Lower lobe of right lung (tissue), 2 donors: ENCODE measurements around the gene STX17. TPM values are rescaled to one million over a fixed set of nuclear protein-coding genes. Genes with fewer than 3 reads are reported as not detected.

Experiments used
- ATAC-seq, 2 donors: fragments of 200-7000 bp; cut with Tn5 transposase; one replicate each; pipeline ENCODE4 v1.9.1; 2020 to 2022; ENCODE audit warnings: mild to moderate bottlenecking in 2 of 2, moderate library complexity in 2 of 2
- DNase-seq: peaks from one replicate; pipeline ENCODE4 v3.0.0-alpha.2; 2020
- H3K27ac ChIP-seq: fragments of 200-600 bp; one replicate; pipeline ENCODE4 v1.8.0; 2022
- H3K27me3 ChIP-seq: fragments of 200-600 bp; one replicate; pipeline ENCODE4 v1.8.0; 2022; ENCODE audit warnings: low read depth
- H3K36me3 ChIP-seq: fragments of 200-600 bp; one replicate; pipeline ENCODE4 v1.8.0; 2022; ENCODE audit warnings: mild to moderate bottlenecking
- H3K4me1 ChIP-seq: fragments of 200-600 bp; one replicate; pipeline ENCODE4 v1.8.0; 2022
- H3K4me3 ChIP-seq: fragments of 200-600 bp; one replicate; pipeline ENCODE4 v1.8.0; 2022; ENCODE audit warnings: mild to moderate bottlenecking
- H3K9me3 ChIP-seq: fragments of 200-600 bp; one replicate; pipeline ENCODE4 v1.8.0; 2022
- intact Hi-C: fragments of 100-400 bp; cut with DNase I; formaldehyde crosslinking; loops from one replicate; pipeline ENCODE4 v1.11.0; 2022
- total RNA-seq: library from RNA; stranded (reverse); fragmentation: NEBNext Ultra II Directional; extraction: Animal tissue kit (Norgen Biotek cat#: 25700); gene quantifications from one replicate; pipeline ENCODE4 v1.2.1, GENCODE V29; 2021
- TF ChIP-seq, protein P1 (sequence below): fragments of 200-600 bp; IDR thresholded peaks from one replicate; pipeline ENCODE4 v1.8.0; 2022; ENCODE audit warnings: antibody characterized with exemption, mild to moderate bottlenecking
- donor health status: DM: no; HTN: yes; CAD: no; lungs with severe emphysema.

The STX17 gene
- total RNA-seq, 1 donor from 2014 or later: 37.8 TPM

GRCh38 chr9:99922711-99923030 lies 16.2 kb downstream of the STX17 start:
- DNase-seq: no peak
- H3K27me3 ChIP-seq: no peaks in the 10 kb centered on the region
- no peak for ATAC-seq
- H3K4me1 ChIP-seq: no peaks in the 10 kb centered on the region
- H3K4me3 ChIP-seq: no peak overlapping the region
- no peak overlapping the region for H3K27ac ChIP-seq
- TF ChIP-seq, protein P1, sequence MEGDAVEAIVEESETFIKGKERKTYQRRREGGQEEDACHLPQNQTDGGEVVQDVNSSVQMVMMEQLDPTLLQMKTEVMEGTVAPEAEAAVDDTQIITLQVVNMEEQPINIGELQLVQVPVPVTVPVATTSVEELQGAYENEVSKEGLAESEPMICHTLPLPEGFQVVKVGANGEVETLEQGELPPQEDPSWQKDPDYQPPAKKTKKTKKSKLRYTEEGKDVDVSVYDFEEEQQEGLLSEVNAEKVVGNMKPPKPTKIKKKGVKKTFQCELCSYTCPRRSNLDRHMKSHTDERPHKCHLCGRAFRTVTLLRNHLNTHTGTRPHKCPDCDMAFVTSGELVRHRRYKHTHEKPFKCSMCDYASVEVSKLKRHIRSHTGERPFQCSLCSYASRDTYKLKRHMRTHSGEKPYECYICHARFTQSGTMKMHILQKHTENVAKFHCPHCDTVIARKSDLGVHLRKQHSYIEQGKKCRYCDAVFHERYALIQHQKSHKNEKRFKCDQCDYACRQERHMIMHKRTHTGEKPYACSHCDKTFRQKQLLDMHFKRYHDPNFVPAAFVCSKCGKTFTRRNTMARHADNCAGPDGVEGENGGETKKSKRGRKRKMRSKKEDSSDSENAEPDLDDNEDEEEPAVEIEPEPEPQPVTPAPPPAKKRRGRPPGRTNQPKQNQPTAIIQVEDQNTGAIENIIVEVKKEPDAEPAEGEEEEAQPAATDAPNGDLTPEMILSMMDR: no peak
- peaks cover 60% of the 10 kb centered on the region for H3K36me3 ChIP-seq
- intact Hi-C loops: no loop called here
- peaks cover 21% of the 10 kb centered on the region for H3K9me3 ChIP-seq

- H3K27me3 ChIP-seq: no peaks in the 10 kb centered on the region
- DNase-seq: no peak
- no peak overlapping the region for H3K4me3 ChIP-seq
- TF ChIP-seq, protein P1: no peak
- no peak overlapping the region for H3K27ac ChIP-seq
- intact Hi-C loops: no loop called here
- ATAC-seq: no peak
- no peaks in the 10 kb centered on the region for H3K4me1 ChIP-seq
- peaks cover 21% of the 10 kb centered on the region for H3K9me3 ChIP-seq
- H3K36me3 ChIP-seq: peaks cover 43% of the 10 kb centered on the region
Observed at GRCh38 chr9:99925541-99925940, 19.1 kb downstream of the STX17 start.

DNA sequence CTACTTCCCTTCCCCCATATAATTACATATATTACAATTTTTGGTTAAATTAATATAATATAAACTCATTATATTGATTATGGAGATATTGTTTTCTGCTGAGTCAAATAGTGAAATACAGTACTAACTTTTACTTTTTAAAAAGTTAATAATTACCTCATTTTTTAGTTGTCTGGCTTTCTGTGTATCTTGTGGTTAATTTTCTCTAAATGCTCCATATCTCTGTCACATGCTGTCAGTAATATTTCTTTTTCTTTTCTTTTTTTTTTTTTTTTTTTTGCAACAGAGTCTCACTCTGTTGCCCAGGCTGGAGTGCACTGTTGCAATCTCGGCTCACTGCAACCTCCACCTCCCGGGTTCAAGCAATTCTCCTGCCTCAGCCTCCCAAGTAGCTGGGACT lies 23.2 kb downstream of the STX17 start:
- Histone ChIP-seq H3K9me3 (peaks cover 21% of the 10 kb centered on the region), H3K4me3 (no peak overlapping the region), H3K27me3 (no peaks in the 10 kb centered on the region), H3K27ac (no peak overlapping the region), H3K4me1 (no peaks in the 10 kb centered on the region), H3K36me3 (peaks cover 12% of the 10 kb centered on the region)
- ATAC-seq (no peak), DNase-seq (no peak)
- TF ChIP-seq, protein P1: no peak
- intact Hi-C loops: no loop called here

GRCh38 chr9:99931155-99931840 lies 24.8 kb downstream of the STX17 start:
- DNase-seq (no peak), ATAC-seq (no peak)
- Histone ChIP-seq H3K4me1 (no peaks in the 10 kb centered on the region), H3K4me3 (no peak overlapping the region), H3K27me3 (no peaks in the 10 kb centered on the region), H3K27ac (no peak overlapping the region), H3K9me3 (peaks cover 6% of the 10 kb centered on the region), H3K36me3 (peaks cover 12% of the 10 kb centered on the region)
- TF ChIP-seq, protein P1: no peak
- intact Hi-C loops: no loop called here

DNA sequence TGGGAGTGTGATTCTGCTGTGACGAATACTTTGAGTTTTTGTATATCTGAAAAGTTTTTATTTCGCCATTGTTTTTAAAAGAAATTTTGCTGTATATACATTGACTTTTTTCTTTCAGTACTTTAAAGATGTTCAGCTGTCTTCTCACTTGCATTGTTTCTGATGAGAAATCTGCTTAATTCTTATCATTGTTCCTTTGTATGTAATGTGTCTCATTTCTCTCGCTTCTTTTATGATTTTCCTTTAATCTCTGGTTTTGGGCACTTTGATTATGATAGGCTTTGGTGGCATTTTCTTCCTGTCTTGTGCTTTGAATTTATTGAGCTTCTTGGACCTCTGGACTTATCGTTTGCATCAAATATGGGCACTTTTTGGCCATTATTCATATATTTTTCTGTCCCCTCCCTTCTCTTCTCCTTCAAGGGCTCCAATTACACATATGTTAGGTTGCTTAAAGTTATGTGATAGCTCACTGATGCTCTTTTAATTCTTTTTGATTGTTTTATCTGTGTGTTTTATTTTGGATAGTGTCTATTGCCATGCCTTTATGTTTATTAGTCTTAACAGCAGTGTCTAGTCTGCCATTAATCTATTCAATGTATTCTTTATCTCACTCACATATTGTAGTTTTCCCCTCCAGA lies 30.6 kb downstream of the STX17 start:
- Histone ChIP-seq H3K4me1 (no peaks in the 10 kb centered on the region), H3K4me3 (no peak overlapping the region), H3K27ac (no peak overlapping the region), H3K9me3 (no peaks in the 10 kb centered on the region), H3K36me3 (no peaks in the 10 kb centered on the region), H3K27me3 (no peaks in the 10 kb centered on the region)
- TF ChIP-seq, protein P1: no peak
- intact Hi-C loops: no loop called here
- ATAC-seq: no peak
- DNase-seq: no peak
